Testis (tissue), 2 donors: Measurements from ENCODE around the gene CHST3.

ENCODE experiments used
- CTCF ChIP-seq, 3 experiments: fragments of 450-650 bp in 2 of 3; fragments of 200-600 bp in 1 of 3; sonication (generic) in 1 of 3; IDR thresholded peaks; one replicate each; pipeline ENCODE4 v1.5.1; 2016 to 2019; ENCODE audit warnings: antibody characterized with exemption in 3 of 3, mild to moderate bottlenecking in 2 of 3, moderate library complexity in 1 of 3
- POLR2A ChIP-seq: fragments of 450-650 bp; IDR thresholded peaks from one replicate; pipeline ENCODE4 v1.6.1; 2017; ENCODE audit warnings: antibody characterized with exemption, mild to moderate bottlenecking, moderate library complexity

- TF ChIP-seq POLR2A: no peak
- TF ChIP-seq CTCF (IDR thresholded peaks at IDR 0.05): no peak
These were observed 63.3 kb downstream of the CHST3 start for GRCh38 chr10:72027498-72027897.
